Mucosa of descending colon (tissue), 3 donors: ENCODE results near the gene FTO. TPM values are rescaled to one million over a fixed set of nuclear protein-coding genes. Genes with fewer than 3 reads are reported as not detected.

Experiments used
- ATAC-seq: fragments of 200-7000 bp; cut with Tn5 transposase; one replicate; pipeline ENCODE4 v1.9.1; 2020; ENCODE audit warnings: mild to moderate bottlenecking, moderate library complexity
- DNase-seq, 3 donors: peaks; one replicate each; pipeline ENCODE4 v3.0.0-alpha.2; 2020
- H3K36me3 ChIP-seq: fragments of 200-600 bp; one replicate; pipeline ENCODE4 v1.8.0; 2021; ENCODE audit warnings: low read depth, mild to moderate bottlenecking
- H3K4me1 ChIP-seq: fragments of 200-600 bp; one replicate; pipeline ENCODE4 v1.8.0; 2021; ENCODE audit warnings: low read depth, mild to moderate bottlenecking
- H3K4me3 ChIP-seq: fragments of 200-600 bp; one replicate; pipeline ENCODE4 v1.8.0; 2021; ENCODE audit warnings: mild to moderate bottlenecking
- H3K9me3 ChIP-seq: fragments of 200-600 bp; one replicate; pipeline ENCODE4 v1.8.0; 2021; ENCODE audit warnings: mild to moderate bottlenecking
- CTCF ChIP-seq: fragments of 200-600 bp; IDR thresholded peaks from one replicate; pipeline ENCODE4 v1.8.0; 2022; ENCODE audit warnings: antibody characterized with exemption, mild to moderate bottlenecking
- intact Hi-C, 2 donors: fragments of 100-400 bp; cut with DNase I in 1 of 2; cut with micrococcal nuclease in 1 of 2; formaldehyde crosslinking; loops; one replicate each; pipeline versions ENCODE4 v1.11.0 to v1.11.1; 2022; cut with DNase I, micrococcal nuclease
- total RNA-seq, 3 donors: library from RNA; stranded (reverse); fragmentation: NEBNext Ultra II Directional in 2 of 3; extraction: Animal tissue kit (Norgen Biotek cat#: 25700) in 2 of 3; gene quantifications; one replicate each; pipeline versions ENCODE4 v1.2.1 to v1.2.4, GENCODE V29; 2021 to 2023
- donor health status: DM: no; HTN: no; CAD: no; lungs with moderate emphysema.
- donor health status: DM: no; HTN: no; CAD: no.
- donor health status: DM: no; HTN: yes; CAD: no.

Gene FTO
- total RNA-seq, 3 donors from 2014 or later: 38.0 to 81.7 (median 39.1) TPM

DNA sequence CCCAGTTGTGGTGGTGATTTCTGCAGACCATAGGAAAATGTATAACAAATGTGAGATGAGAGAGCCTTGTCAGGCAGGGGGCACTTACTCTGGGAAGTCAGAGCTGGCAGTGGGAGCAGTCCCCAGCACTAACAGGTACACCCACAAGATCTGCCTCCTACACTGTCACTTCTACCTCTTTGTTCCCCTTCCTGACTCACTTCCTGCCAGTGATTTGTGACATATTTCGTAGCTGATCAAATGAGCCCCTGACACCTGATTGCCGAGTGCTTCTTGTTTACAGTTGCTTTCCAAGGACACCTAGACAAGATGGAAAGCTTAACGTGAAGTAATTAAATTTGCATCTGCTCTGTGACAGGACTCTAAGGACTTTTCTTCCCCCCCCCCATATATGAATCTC, 40.5 kb downstream of the FTO start:
- intact Hi-C loops: no loop called here
- TF ChIP-seq CTCF: no peak
- Histone ChIP-seq H3K9me3 (no peaks in the 10 kb centered on the region), H3K4me3 (no peak overlapping the region), H3K4me1 (peaks cover 17% of the 10 kb centered on the region), H3K36me3 (no peaks in the 10 kb centered on the region)
- peak; percentile 60 for ATAC-seq
- no peak for DNase-seq

DNA sequence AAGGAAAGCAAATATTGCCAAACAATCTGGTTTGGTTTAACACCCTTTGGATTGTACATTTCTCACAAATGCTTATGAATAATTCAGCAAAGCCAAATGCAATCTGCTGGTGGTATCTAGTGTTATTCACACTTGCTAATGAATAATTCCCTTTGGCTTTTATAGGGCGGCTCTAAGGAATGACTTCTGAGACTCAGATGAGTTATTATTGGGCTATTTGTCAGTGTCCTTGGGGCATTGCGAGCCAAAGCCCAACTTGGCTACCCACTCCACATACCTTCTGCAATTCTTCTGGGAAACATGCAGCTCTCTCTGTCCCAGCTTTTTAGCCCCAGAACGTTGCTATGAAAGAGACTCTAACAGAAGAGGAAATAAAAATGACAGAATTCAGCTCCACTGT, 41.1 kb downstream of the FTO start:
- Histone ChIP-seq H3K4me3 (no peak overlapping the region), H3K36me3 (no peaks in the 10 kb centered on the region), H3K4me1 (peaks cover 12% of the 10 kb centered on the region), H3K9me3 (no peaks in the 10 kb centered on the region)
- ATAC-seq (no peak), DNase-seq (no peak)
- intact Hi-C loops: no loop called here
- TF ChIP-seq CTCF: no peak

DNA sequence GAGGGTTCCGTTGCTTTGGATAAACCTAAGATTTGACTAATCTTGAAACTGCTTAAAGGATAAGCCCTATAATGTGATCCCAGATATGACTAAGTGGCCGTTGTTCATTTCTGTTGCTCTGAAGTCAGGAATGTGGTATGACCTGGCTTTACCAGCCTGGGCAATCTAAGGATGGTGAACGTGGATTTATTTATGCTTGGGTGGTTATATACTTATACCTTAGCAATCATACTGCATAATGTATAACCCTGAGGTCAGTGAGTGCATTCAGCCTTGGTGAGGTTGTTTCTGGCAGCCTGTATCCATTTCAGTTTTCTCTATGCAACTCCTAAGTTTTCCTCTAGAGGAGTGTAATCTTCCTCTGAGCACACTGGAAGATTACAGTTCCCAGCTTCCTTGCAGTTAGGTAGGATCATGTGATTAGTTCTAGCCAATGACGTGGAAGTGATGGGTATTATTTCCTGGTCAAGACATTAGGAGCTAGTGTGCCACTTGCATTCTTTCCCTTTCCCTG, 41.9 kb downstream of the FTO start:
- Histone ChIP-seq H3K4me1 (peaks cover 8% of the 10 kb centered on the region), H3K9me3 (no peaks in the 10 kb centered on the region), H3K4me3 (no peak overlapping the region), H3K36me3 (no peaks in the 10 kb centered on the region)
- intact Hi-C loops: no loop called here
- TF ChIP-seq CTCF: no peak
- DNase-seq (no peak), ATAC-seq (peak; percentile 84)

DNA sequence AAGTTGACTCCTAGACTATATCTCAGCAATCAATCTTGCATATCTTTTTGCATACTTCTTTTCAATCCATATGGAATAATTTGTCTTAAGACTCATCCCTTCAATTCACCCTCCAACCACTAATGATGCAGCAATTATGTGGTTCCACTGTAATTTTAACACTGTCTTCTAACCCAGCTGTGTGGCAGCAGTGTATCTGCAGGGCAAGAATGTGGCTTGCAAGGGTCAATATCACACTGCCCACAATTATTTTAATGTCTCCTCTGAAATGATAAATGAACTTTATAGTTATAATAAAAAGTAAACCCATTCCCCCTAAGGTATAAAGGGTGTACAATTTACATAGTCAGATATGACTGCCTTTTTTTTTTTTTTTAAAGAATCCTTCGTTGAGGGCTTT, 48.6 kb downstream of the FTO start:
- no peak for TF ChIP-seq CTCF
- H3K4me1 ChIP-seq: peaks cover 13% of the 10 kb centered on the region
- no peaks in the 10 kb centered on the region for H3K36me3 ChIP-seq
- no peak for DNase-seq
- no peak for ATAC-seq
- no peaks in the 10 kb centered on the region for H3K9me3 ChIP-seq
- H3K4me3 ChIP-seq: no peak overlapping the region
- intact Hi-C loops: no loop called here

GRCh38 chr16:53753431-53753830, 49.5 kb downstream of the FTO start:
- intact Hi-C loops: no loop called here
- Histone ChIP-seq H3K4me1 (peaks cover 13% of the 10 kb centered on the region), H3K4me3 (no peak overlapping the region), H3K9me3 (no peaks in the 10 kb centered on the region), H3K36me3 (no peaks in the 10 kb centered on the region)
- ATAC-seq: no peak
- TF ChIP-seq CTCF: no peak
- DNase-seq: no peak
